ENCODE results near the gene NUMB.
"Not testable (repeated sequence)": the region's sequence is repeated elsewhere in the genome, so short reads cannot be mapped to it uniquely, and the experiment has no call there.

Gene NUMB

DNA sequence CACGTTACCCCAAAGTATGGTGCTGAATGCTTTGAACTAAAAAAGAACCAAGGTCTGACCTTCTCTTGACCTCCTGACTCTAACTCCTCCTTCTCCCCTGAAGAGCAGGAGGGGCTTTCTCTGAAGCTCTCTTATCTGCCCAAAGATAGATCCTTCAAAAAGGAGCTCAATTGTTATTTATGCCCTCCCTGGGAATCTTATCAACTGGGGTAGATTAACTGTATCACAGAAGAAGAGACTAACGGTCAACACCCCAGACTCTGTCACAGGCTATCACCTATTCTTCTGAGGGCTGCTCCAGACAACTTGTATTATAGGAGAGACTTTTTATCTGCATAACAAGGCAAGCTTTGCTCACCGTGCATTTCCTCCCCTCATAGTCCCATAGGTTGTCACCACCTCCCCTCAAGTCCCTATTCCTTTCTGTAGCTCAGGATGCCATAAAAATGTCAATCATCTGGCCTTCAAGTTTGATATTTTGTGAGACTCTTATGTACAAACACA, 134.4 kb downstream of the NUMB start:
- H3K27ac Mint-ChIP-seq: no peak overlapping the region
- ATAC-seq (no peak), DNase-seq (no peak)
- peaks cover 42% of the 10 kb centered on the region for H3K4me1 Mint-ChIP-seq
- no peak overlapping the region for H3K4me3 Mint-ChIP-seq
- no peaks in the 10 kb centered on the region for H3K27me3 Mint-ChIP-seq
- no peaks in the 10 kb centered on the region for H3K9me3 Mint-ChIP-seq

DNA sequence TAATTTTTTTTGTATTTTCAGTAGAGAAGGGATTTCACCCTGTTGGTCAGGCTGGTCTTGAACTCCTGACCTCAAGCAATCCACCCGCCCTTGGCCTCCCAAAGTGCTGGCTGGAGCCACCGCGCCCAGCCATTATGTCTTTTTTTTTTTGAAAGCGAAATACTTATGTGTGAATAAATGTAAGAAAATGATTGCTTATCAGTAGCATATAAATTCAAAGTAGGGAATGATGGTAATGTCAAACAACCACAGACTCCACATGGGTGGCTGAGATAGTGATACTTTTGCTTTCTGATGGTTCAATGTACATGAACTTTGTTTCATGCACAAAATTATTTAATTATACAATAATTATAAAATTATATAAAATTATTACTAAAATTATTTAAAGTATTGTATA, 145.2 kb downstream of the NUMB start:
- no peaks in the 10 kb centered on the region for H3K9me3 Mint-ChIP-seq
- ATAC-seq: no peak
- H3K27me3 Mint-ChIP-seq: no peaks in the 10 kb centered on the region
- peaks cover 8% of the 10 kb centered on the region for H3K4me1 Mint-ChIP-seq
- no peak overlapping the region for H3K27ac Mint-ChIP-seq
- no peak for DNase-seq
- H3K4me3 Mint-ChIP-seq: no peak overlapping the region

DNA sequence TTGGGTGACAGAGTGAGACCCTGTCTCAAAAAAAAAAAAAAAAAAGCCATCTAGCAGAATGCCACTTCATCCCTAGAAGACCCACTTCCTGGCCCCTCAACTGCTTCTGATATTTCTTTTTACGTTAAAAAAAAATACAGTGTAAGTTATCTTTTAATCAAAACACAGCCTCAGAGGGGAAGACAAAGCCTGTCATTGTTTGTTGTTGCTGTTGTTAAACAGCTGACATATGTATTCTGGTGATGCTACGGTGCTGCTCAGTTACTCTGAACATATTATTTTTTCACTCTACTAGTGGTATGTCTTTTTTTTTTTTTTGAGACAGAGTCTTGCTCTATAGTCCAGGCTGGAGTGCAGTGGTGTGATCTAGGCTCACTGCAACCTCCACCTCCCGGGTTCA, 145.7 kb downstream of the NUMB start:
- DNase-seq (no peak), ATAC-seq (no peak)
- Mint-ChIP-seq H3K4me1 (peaks cover 8% of the 10 kb centered on the region), H3K9me3 (no peaks in the 10 kb centered on the region), H3K27me3 (no peaks in the 10 kb centered on the region), H3K4me3 (no peak overlapping the region), H3K27ac (no peak overlapping the region)

DNA sequence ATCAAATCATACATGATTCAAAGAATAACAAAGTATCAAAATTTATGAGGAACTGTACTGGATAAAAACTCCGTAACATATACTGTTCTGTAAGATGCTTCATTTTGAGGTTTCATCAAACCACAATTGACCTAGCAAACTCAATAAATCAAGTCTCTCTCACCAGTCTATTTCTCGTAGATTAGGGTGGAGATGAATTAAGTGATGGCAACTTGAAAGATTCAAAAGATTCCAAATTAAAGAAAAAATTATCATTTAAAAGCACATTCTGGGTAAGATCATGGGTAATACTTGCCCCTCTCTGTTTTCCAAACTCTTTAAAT, 146.7 kb downstream of the NUMB start:
- Mint-ChIP-seq H3K9me3 (no peaks in the 10 kb centered on the region), H3K4me3 (peak overlapping the region in 1 of 2 donors; percentile 28), H3K27me3 (no peaks in the 10 kb centered on the region), H3K4me1 (peaks cover 8% of the 10 kb centered on the region), H3K27ac (peak overlapping the region in 1 of 2 donors; percentile 57)
- ATAC-seq (no peak), DNase-seq (no peak)

DNA sequence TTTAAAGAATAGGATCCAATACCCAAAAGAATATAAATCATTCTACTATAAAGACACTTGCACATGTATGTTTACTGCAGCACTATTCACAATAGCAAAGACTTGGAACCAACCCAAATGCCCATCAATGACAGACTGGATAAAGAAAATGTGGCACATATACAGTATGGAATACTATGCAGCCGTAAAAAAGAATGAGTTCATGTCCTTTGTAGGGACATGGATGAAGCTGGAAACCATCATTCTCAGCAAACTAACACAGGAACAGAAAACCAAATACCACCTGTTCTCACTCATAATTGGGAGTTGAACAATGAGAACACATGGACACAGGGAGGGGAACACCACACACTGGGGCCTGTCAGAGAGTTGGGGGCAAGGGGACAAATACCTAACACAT, 149.1 kb downstream of the NUMB start:
- H3K27ac Mint-ChIP-seq, ATAC-seq, DNase-seq, H3K27me3 Mint-ChIP-seq, H3K4me3 Mint-ChIP-seq, H3K9me3 Mint-ChIP-seq: not testable (repeated sequence)
- peaks cover 10% of the 10 kb centered on the region for H3K4me1 Mint-ChIP-seq

DNA sequence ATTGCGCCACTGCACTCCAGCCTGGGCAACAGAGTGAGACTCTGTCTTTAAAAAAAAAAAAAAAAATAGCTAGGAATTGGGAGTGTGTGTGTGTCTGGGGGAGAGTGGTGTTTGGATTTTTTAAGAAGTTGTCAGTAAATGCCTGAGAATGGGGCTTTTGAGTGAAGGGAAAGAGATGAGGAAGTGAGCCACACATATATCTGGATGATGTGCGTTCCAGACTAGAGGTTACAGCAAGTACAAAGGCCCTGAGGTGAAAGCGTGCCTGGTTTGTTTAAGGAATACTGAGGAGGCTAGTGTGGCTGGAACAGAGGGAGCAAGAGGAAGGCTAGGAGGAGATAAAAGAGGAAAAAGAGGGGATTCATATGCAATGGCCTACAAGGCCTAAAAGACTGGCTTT, 151.1 kb downstream of the NUMB start:
- no peaks in the 10 kb centered on the region for H3K27me3 Mint-ChIP-seq
- DNase-seq: no peak
- peaks cover 9% of the 10 kb centered on the region for H3K4me1 Mint-ChIP-seq
- ATAC-seq: no peak
- H3K9me3 Mint-ChIP-seq: no peaks in the 10 kb centered on the region
- no peak overlapping the region for H3K4me3 Mint-ChIP-seq
- peak overlapping the region in 1 of 2 donors; percentile 59 for H3K27ac Mint-ChIP-seq

DNA sequence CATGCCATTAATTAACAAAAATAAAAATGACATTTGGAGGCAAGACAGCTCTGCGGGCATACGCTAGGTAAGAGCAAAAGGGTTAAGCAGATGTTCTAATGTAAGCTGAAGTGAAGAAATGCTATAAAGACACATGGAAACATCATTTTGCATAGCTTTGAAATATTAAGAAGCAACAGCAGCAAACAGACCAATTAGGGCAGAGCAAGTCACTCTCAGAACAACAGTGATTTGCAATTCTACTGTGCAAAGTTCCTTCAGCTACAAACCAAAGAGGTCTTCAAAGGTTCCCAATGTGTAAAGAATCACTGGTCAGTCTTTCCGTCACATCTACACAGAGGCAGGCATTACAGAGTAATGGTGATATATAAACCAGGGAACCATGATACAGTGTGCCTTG, 152.8 kb downstream of the NUMB start:
- Mint-ChIP-seq H3K27me3 (no peaks in the 10 kb centered on the region), H3K27ac (no peak overlapping the region), H3K9me3 (no peaks in the 10 kb centered on the region), H3K4me1 (peaks cover 6% of the 10 kb centered on the region), H3K4me3 (no peak overlapping the region)
- DNase-seq: no peak
- ATAC-seq: no peak

DNA sequence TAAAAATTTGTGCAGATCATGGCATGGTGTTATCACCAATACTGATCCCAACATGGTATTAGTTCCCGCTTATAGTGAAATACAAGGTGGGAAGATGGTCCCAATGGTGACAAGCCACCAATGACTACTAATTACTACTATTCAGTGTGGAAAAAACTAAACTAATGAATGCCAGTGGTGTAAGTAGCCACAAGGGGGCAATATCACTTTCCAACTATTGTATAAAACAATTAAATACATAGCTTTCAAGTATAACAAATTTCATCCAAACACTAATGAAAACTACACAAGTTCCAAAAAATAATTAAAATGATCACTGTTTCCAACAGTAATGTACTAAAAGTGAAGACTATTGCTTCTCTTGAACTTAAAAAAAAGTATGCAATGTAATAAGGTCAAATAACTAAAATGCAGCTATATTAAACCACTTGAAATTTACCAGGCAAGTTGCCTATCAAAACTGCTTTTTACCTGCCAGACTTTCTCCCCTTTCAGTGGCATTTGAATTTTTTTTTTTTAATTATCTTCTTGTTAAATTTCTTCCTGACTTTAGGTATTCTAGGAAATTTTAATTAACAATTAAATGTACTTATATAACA, 163.0 kb downstream of the NUMB start:
- ATAC-seq (no peak), DNase-seq (no peak)
- no peaks in the 10 kb centered on the region for H3K9me3 Mint-ChIP-seq
- peaks cover 27% of the 10 kb centered on the region for H3K4me1 Mint-ChIP-seq
- H3K27ac Mint-ChIP-seq: no peak overlapping the region
- H3K4me3 Mint-ChIP-seq: no peak overlapping the region
- no peaks in the 10 kb centered on the region for H3K27me3 Mint-ChIP-seq

DNA sequence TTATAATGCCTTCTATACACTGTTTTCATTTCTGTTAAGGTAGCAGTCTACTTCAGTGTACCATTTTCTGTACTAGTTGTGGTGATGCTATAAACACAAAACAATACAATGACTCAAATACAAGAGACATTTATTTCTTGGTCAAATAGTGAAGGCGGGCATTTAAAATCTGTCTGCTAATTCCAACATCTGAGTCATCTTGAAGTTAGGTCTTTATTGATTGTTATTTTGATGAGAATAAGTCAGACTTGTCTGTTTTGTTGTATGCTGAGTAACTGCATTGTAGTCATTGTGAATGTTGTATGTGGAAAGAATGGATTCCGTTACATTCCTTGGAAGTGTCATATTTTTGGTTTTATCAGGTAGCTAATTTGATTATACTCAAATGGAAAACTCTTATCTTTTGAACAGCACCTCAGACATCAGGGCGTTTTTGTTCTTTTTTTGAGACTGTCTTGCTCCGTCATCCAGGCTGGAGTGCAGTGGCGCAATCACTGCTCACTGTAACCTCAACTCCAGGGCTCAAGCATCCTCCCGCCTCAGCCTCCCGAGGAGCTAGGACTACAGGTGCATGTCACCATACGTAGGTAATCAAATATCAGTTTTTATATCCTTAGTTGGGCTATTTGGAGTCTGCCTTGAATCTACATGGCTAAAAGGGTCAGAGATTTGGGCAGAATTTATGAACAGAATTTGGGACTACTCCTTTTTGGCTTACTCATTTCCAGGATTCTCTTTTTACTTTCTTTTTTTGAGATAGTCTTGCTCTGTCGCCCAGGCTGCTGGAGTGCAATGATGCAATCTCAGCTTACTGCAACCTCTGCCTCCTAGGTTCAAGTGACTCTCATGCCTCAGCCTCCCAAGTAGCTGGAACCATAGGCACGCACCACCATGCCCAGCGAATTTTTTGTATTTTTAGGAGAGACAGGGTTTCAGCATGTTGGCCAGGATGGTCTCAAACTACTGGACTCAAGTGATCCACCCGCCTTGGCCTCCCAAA, 164.3 kb downstream of the NUMB start:
- no peaks in the 10 kb centered on the region for H3K27me3 Mint-ChIP-seq
- DNase-seq (no peak), ATAC-seq (no peak)
- H3K4me3 Mint-ChIP-seq: no peak overlapping the region
- no peak overlapping the region for H3K27ac Mint-ChIP-seq
- no peaks in the 10 kb centered on the region for H3K9me3 Mint-ChIP-seq
- H3K4me1 Mint-ChIP-seq: peaks cover 39% of the 10 kb centered on the region

DNA sequence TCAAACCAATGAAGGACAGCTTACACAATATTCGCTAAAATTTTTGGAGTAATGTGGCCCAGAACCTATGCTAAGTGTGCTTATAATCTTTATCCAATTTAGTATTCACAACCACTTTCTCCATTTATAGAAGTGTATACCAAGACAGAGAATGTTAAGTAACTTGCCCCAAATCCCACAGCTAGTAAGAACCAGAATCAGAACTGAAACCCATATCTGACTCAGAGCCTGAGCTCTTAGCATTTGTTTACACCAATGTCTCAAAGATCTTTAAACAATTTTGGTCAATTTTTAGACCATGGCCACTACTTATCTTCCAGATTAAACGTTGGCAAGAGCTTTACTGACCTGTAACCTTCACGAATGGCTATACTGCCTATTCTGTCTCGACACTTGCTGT, 168.1 kb downstream of the NUMB start:
- Mint-ChIP-seq H3K27ac (no peak overlapping the region), H3K4me3 (peak overlapping the region; percentile 8 to 37), H3K9me3 (no peaks in the 10 kb centered on the region), H3K4me1 (peaks cover 43% of the 10 kb centered on the region), H3K27me3 (no peaks in the 10 kb centered on the region)
- peak; percentile 96 for ATAC-seq
- DNase-seq: peak in 1 of 2 donors; percentile 34

DNA sequence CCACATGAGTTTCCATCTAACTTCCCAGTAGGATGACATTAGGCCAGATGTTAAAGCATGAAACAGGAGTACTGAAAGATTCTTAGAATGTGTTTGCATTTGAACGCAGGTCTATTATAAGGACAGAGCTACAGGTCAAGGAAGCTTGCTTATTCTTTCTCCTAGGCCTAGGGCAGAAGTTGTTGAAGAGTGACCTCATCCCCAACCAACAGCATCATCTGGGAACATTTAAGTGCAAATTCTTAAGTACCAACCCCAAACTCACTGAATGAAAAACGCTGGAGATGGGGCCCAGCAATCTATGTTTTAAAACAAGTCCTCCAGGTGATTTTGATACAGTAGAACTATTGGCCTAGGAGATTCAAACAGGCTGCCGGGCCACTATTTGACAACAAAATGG, 168.6 kb downstream of the NUMB start:
- H3K9me3 Mint-ChIP-seq: no peaks in the 10 kb centered on the region
- ATAC-seq (no peak), DNase-seq (no peak)
- no peak overlapping the region for H3K27ac Mint-ChIP-seq
- peak overlapping the region; percentile 8 to 37 for H3K4me3 Mint-ChIP-seq
- H3K27me3 Mint-ChIP-seq: no peaks in the 10 kb centered on the region
- H3K4me1 Mint-ChIP-seq: peaks cover 43% of the 10 kb centered on the region

DNA sequence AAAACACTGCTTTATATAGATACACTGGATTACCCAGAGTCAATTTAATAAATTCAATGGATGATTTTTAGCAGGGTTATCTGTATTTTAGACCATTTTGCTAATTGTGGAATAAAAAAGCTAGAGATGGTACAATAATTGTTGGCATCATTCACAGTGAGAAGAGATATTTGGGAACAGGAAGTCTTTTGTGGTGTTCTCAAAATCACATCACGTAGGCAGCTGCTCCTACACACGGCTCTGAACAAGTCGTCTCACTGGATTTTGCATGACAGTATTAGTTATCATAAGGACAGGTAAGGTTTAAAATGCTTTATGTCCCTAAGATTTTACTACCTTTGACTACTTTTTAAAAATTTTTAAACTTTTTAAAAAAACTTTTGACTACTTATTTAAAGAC, 169.0 kb downstream of the NUMB start:
- Mint-ChIP-seq H3K27me3 (no peaks in the 10 kb centered on the region), H3K27ac (no peak overlapping the region), H3K4me1 (peaks cover 42% of the 10 kb centered on the region), H3K9me3 (no peaks in the 10 kb centered on the region), H3K4me3 (peak overlapping the region in 1 of 2 donors; percentile 37)
- no peak for DNase-seq
- no peak for ATAC-seq

DNA sequence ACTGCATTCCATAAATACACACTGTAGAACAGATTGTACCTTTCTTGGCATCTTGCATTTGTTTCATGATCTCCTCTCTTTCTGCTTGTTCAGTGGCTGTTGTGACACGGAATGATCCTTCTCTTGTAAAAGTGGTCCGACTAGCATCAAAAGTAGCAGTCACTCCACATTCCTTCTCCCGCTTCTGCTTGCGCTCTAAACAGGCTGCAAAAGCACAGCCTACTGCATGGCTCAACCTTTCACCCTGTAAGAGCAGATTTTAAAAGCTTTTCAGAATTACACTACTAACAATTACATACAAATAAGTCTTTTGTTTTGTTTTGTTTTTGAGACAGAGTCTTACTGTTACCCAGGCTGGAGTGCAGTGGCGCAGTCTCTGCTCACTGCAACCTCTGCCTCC, 171.3 kb downstream of the NUMB start:
- no peak overlapping the region for H3K27ac Mint-ChIP-seq
- no peak overlapping the region for H3K4me3 Mint-ChIP-seq
- H3K27me3 Mint-ChIP-seq: no peaks in the 10 kb centered on the region
- no peak for ATAC-seq
- no peaks in the 10 kb centered on the region for H3K9me3 Mint-ChIP-seq
- no peak for DNase-seq
- H3K4me1 Mint-ChIP-seq: peaks cover 34% of the 10 kb centered on the region

DNA sequence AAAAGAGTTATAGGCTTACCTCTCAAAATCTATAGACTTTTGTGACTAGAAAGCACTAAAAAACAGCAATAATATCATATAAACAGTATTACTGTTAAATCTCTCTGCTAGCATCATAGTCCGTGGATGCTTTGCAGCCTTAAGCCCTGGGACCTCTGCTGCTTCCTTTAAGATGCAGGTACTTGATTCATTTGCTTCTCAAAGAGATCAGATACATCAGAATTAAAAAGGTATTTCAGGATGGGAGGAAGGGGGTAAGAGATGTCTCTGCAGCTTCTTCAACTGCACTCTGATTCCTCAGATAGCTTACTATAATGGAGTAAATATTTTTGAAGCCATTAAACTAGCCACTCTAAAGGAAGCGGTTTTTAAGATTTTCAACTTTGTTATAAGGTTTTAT, 171.7 kb downstream of the NUMB start:
- H3K27me3 Mint-ChIP-seq: no peaks in the 10 kb centered on the region
- peaks cover 34% of the 10 kb centered on the region for H3K4me1 Mint-ChIP-seq
- DNase-seq (no peak), ATAC-seq (no peak)
- no peaks in the 10 kb centered on the region for H3K9me3 Mint-ChIP-seq
- no peak overlapping the region for H3K4me3 Mint-ChIP-seq
- no peak overlapping the region for H3K27ac Mint-ChIP-seq

DNA sequence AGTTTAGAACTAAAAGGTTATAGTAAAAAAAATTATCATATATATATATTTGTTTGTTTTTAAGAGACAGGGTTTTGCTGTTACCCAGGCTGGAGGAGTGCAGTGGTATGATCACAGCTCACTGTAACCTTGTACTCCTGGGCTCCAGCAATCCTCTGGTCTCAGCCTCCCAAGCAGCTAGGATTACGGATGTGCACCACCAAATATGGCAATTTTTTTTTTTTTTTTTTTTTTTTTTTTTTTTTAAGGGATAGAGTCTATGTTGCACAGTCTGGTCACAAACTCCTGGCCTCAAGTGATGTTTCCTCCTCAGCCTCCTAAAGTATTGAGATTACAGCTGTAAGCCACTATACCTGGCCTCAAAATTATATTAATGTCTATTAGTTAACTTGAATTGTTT, 172.4 kb downstream of the NUMB start:
- Mint-ChIP-seq H3K9me3 (no peaks in the 10 kb centered on the region), H3K4me1 (peaks cover 31% of the 10 kb centered on the region), H3K27ac (no peak overlapping the region), H3K4me3 (no peak overlapping the region), H3K27me3 (no peaks in the 10 kb centered on the region)
- DNase-seq (no peak), ATAC-seq (no peak)

DNA sequence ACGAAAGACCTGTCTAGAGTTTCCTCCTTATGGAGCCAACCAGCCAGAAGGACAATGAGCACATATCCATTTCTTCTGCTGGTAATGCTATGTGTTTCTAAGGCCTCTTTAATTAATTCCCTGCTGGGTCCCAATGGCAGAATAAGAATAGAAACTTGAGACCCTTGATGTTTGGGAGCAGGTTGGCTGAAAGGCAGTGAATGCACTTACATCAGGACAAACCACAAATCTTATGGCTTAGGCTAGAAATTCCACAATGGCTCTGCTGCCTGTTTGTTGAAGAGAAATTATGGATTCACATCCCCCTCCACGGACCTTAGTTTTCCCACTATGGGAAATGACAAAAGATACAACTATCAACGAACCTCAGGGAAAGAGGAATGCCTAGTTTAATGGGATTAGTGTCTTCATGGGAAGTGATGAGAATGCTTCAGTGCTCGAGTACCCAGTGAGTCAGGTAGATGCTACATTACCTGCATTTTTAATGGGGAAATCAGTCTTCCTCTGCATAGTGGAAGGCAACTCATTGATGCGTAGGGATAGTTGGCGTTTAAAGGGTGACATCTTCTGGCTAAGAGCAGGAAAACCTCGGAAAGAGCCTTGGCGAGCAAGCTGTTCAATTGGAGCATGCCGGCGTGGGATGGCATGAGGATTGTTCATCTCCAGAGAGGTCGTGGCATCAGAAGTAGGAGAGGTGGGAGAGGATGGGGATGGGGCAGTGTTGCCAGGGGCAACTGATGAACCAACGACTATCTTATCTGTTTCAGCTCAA, 174.6 kb downstream of the NUMB start:
- Mint-ChIP-seq H3K27me3 (no peaks in the 10 kb centered on the region), H3K9me3 (no peaks in the 10 kb centered on the region), H3K4me1 (peaks cover 9% of the 10 kb centered on the region), H3K27ac (no peak overlapping the region), H3K4me3 (no peak overlapping the region)
- ATAC-seq: no peak
- no peak for DNase-seq

Data from stimulated activated naive CD8-positive, alpha-beta T cell treated with anti-CD3 and anti-CD28 coated beads, Interleukin-15, amount 100 ng/mL, for 72 hours (primary cell).